ENCODE results near the gene DOCK2.

The DOCK2 gene

DNA sequence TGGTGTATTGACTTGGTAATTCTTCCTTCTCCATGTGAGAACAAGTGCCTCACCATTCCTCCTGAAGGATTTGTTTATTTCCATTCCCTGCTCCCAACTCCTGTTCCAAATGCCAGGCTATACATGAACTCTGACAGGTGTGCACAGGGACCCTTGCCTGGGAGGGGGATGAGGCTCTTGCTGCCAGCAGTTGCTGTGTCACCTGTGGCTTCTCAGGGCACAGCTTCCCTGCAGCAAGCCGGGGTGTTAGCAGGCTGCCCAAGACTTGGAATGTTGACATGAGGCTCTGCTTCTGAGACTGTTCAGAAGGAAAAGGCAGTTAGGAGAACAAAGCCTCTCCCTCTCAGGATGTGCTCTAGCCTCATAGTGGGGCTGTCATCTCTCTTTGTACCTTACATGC is 131.3 kb downstream of the DOCK2 start:
- H3K4me1 ChIP-seq (ENCODE audit: control insufficient read depth, insufficient read depth, low read length): peaks cover 17% of the 10 kb centered on the region
- H3K9me3 ChIP-seq (ENCODE audit: control insufficient read depth, insufficient read depth, low read depth, low read length): no peaks in the 10 kb centered on the region
- no peaks in the 10 kb centered on the region for H3K27me3 ChIP-seq (ENCODE audit: control insufficient read depth, insufficient read depth, low read length)
- no peak overlapping the region for H3K4me3 ChIP-seq (ENCODE audit: low read depth, low read length)
- H3K27ac ChIP-seq (ENCODE audit: low read depth, low read length): no peak overlapping the region
- no peak overlapping the region for H3K9ac ChIP-seq (ENCODE audit: low read length)
- no peaks in the 10 kb centered on the region for H3K36me3 ChIP-seq (ENCODE audit: control insufficient read depth, insufficient read depth, low read length)

DNA sequence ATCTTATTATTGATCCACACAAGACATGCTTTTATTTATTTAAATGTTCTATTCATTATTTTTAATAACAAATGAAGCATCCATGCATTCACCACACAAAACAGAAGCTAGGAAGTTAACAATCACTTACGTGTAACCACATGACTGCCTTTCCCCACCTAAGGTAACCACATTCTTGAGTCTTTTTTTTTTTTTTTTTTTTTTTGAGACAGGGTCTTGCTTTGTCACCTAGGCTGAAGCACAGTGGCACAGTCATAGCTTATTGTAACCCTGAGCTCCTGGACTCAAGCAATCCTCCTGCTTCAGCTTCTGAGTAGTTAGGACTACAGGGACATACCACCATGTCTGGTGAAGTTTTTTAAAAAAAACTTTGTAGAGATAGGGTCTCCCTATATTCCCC is 133.0 kb downstream of the DOCK2 start:
- Histone ChIP-seq H3K9ac (ENCODE audit: low read length) (no peak overlapping the region), H3K9me3 (ENCODE audit: control insufficient read depth, insufficient read depth, low read depth, low read length) (no peaks in the 10 kb centered on the region), H3K27ac (ENCODE audit: low read depth, low read length) (no peak overlapping the region), H3K4me3 (ENCODE audit: low read depth, low read length) (no peak overlapping the region), H3K4me1 (ENCODE audit: control insufficient read depth, insufficient read depth, low read length) (peaks cover 17% of the 10 kb centered on the region), H3K27me3 (ENCODE audit: control insufficient read depth, insufficient read depth, low read length) (no peaks in the 10 kb centered on the region), H3K36me3 (ENCODE audit: control insufficient read depth, insufficient read depth, low read length) (no peaks in the 10 kb centered on the region)

DNA sequence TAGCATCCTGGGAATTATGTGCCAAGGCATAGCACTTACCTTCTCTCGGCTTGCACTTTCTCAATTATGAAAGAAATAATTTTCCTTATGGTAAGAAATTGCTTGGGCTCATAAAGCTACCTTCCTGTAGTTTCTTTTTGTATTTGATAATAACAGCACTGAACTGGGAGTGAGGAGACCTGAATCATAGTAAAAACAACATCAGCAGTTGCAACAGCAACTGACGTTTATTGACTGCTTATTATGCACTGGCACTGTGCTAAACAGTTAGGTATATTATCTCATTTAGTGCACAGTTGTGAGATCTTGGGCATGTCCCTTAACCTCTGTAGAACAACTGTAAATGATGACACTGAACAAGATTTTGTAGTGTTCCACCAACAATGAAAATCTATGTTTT is 135.2 kb downstream of the DOCK2 start:
- H3K9ac ChIP-seq (ENCODE audit: low read length): no peak overlapping the region
- no peak overlapping the region for H3K4me3 ChIP-seq (ENCODE audit: low read depth, low read length)
- H3K36me3 ChIP-seq (ENCODE audit: control insufficient read depth, insufficient read depth, low read length): no peaks in the 10 kb centered on the region
- no peaks in the 10 kb centered on the region for H3K9me3 ChIP-seq (ENCODE audit: control insufficient read depth, insufficient read depth, low read depth, low read length)
- H3K4me1 ChIP-seq (ENCODE audit: control insufficient read depth, insufficient read depth, low read length): peaks cover 21% of the 10 kb centered on the region
- no peak overlapping the region for H3K27ac ChIP-seq (ENCODE audit: low read depth, low read length)
- no peaks in the 10 kb centered on the region for H3K27me3 ChIP-seq (ENCODE audit: control insufficient read depth, insufficient read depth, low read length)

DNA sequence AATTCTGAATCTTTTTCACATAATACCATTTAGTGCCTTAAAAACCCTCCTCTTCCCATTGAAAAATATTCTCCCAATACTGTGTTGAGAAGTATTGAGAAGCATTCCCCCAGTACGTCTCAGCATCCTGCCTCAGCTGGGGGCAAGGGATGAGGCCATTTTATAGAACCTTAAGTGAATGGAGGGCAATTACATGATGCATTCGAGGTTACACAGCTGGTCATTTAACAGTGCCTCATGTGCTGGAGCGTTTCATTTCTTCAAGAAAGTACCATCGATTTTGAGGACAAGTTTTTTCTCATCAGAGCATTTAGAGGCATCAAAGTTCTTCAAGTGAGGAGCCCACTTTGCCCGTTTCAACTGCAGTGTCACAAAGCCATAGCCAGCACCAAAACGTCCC is 135.6 kb downstream of the DOCK2 start:
- no peak overlapping the region for H3K27ac ChIP-seq (ENCODE audit: low read depth, low read length)
- peaks cover 20% of the 10 kb centered on the region for H3K4me1 ChIP-seq (ENCODE audit: control insufficient read depth, insufficient read depth, low read length)
- no peaks in the 10 kb centered on the region for H3K36me3 ChIP-seq (ENCODE audit: control insufficient read depth, insufficient read depth, low read length)
- no peak overlapping the region for H3K9ac ChIP-seq (ENCODE audit: low read length)
- no peaks in the 10 kb centered on the region for H3K9me3 ChIP-seq (ENCODE audit: control insufficient read depth, insufficient read depth, low read depth, low read length)
- no peak overlapping the region for H3K4me3 ChIP-seq (ENCODE audit: low read depth, low read length)
- no peaks in the 10 kb centered on the region for H3K27me3 ChIP-seq (ENCODE audit: control insufficient read depth, insufficient read depth, low read length)

DNA sequence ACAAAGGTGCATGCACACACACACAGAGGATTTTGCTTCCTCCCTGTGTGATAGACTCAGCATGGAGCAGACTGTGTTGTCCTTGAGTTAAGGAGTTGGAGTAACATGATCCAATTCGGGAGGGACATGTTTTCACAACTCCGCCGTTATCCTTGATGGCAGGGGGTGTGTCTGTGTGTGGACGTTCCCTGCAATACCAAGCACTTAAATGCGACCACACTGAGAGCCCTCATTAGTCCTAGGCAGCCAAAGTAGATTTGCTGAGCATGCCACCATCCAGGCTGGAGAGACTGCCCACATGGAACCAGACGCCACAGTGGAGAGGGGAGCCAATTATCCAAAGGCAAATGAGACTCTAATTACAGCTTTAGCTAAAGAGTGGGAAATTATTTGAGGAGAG is 140.1 kb downstream of the DOCK2 start:
- Histone ChIP-seq H3K36me3 (ENCODE audit: control insufficient read depth, insufficient read depth, low read length) (no peaks in the 10 kb centered on the region), H3K9ac (ENCODE audit: low read length) (no peak overlapping the region), H3K27ac (ENCODE audit: low read depth, low read length) (no peak overlapping the region), H3K4me3 (ENCODE audit: low read depth, low read length) (no peak overlapping the region), H3K4me1 (ENCODE audit: control insufficient read depth, insufficient read depth, low read length) (peaks cover 10% of the 10 kb centered on the region), H3K27me3 (ENCODE audit: control insufficient read depth, insufficient read depth, low read length) (no peaks in the 10 kb centered on the region), H3K9me3 (ENCODE audit: control insufficient read depth, insufficient read depth, low read depth, low read length) (no peaks in the 10 kb centered on the region)

DNA sequence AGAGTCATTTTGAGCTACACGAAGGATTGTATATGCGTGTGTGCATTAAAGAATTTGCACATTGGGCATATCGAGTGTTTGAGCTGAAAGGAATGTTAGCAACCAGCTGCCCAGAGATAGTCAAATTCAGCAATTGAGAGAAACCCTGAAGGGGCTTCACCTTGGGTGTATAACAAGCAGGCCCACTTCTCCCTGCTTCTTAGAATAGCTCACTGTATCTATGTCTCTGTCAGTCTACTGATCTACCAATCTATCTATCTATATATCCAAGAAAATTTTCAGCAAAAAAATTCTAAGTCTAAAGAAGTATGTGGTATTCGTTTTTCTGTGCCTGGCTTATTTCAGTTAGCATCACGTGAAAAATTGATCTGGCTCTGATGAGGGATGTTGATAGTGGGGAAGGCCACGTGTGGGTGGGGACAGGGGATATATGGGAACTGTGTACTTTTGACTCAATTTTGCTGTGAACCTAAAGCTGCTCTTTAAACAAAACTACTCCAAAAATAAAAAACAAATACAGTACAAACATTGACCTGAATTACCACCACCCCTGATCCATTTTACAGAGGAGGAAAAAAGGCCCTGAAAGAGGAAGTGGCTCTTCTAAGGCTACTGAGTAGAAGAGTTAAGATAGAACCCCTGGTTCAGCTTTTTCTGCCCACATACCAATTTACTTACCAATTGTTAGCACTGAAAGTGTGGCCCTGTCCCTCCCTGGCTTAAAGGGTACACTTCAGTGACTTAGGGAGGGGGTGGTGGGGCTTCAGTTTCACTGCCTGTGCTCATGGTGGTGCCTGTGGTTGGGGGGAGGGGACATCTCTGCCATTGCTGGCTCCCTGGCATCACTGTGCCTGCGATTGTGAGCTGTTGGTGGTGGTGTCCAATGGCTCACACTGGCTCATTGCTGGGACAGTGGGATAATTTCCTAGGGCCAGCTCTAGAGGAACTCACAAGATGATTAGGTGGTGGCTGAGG is 141.8 kb downstream of the DOCK2 start:
- Histone ChIP-seq H3K27ac (ENCODE audit: low read depth, low read length) (no peak overlapping the region), H3K4me1 (ENCODE audit: control insufficient read depth, insufficient read depth, low read length) (peaks cover 10% of the 10 kb centered on the region), H3K4me3 (ENCODE audit: low read depth, low read length) (no peak overlapping the region), H3K36me3 (ENCODE audit: control insufficient read depth, insufficient read depth, low read length) (no peaks in the 10 kb centered on the region), H3K9ac (ENCODE audit: low read length) (no peak overlapping the region), H3K27me3 (ENCODE audit: control insufficient read depth, insufficient read depth, low read length) (no peaks in the 10 kb centered on the region), H3K9me3 (ENCODE audit: control insufficient read depth, insufficient read depth, low read depth, low read length) (no peaks in the 10 kb centered on the region)

DNA sequence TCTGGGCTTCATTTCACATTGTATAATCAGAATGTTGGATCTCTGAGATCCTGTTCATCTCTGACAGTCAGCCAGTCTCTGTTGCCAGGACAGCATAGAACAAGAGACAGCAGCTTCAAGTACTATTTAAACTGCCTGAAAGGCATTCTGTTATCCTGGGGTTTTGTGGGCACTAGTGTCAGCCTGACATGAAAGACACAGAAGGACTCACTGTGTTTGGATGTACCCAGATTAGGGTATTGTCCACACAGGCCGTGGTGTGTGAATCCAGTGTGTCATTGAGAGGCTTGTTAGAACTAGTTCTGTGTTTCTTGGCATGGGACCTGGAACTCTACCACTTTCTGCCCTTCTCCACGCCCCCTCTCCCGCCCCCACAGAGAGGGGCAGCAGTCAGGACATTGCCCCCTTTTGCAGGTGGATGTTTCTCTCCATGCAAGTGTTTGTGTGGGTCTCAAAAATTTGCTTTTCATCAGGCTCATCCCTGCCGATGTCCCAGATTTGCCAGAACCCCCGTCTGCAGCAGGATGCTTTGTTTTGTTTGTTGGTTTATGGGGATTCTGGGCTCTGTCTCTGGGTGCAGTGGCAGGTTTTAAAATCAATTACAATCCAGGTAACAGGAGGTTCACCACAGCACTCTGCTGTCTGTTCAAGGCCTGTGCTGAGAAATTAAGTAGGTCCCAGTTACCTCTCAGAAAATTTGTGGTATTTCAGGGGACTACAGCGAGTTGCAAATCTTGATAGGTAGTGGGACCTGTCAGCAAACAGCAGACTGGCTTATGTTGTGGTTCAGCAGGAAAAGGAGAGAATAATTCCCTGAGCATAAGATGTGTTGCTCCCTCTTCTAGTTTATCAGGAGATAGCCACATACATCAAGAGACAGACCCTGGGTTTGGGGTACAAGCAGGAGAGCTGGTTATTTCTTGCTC is 144.6 kb downstream of the DOCK2 start:
- Histone ChIP-seq H3K27ac (ENCODE audit: low read depth, low read length) (no peak overlapping the region), H3K9ac (ENCODE audit: low read length) (no peak overlapping the region), H3K9me3 (ENCODE audit: control insufficient read depth, insufficient read depth, low read depth, low read length) (no peaks in the 10 kb centered on the region), H3K4me1 (ENCODE audit: control insufficient read depth, insufficient read depth, low read length) (peaks cover 10% of the 10 kb centered on the region), H3K36me3 (ENCODE audit: control insufficient read depth, insufficient read depth, low read length) (no peaks in the 10 kb centered on the region), H3K4me3 (ENCODE audit: low read depth, low read length) (no peak overlapping the region), H3K27me3 (ENCODE audit: control insufficient read depth, insufficient read depth, low read length) (no peaks in the 10 kb centered on the region)

DNA sequence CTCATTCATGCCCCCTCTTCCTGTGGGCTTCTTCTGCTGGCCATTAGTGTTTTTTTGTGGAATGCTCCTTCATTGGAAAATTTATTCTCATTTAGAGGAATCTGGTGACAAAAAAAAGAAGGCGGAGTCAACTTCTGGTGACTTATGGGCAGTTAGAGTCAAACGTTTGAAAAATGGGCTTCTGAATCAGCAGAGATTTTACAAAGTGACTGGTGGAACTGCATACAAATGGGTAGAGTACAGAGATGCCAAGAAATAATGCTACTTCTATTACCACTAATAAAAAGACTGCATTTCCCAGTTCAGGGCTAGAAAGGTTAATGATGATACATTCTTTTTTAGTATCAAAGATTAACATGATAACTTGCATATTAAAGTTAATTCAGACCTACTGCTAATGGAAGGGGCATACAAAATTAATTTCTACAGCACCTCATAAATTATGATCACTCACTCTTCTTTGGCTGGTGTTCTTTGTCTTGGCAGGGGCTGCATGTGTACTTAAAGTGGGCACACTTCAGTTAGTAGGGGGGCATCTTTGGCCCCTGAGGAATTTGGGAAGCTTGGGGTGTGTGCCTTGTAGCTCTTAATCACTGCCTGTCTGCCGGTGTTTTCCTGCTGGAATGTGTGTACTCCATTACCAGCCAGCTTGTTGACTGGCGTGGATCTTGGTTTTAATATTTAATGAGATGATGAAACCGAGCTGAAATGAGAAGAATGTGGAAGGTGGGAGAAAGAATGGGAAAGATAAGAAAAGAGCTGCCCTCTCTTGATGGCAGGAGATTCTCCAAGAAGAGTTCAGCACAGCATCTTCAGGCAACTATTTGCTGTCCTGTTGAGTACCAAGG is 148.9 kb downstream of the DOCK2 start:
- no peaks in the 10 kb centered on the region for H3K36me3 ChIP-seq (ENCODE audit: control insufficient read depth, insufficient read depth, low read length)
- no peak overlapping the region for H3K27ac ChIP-seq (ENCODE audit: low read depth, low read length)
- H3K27me3 ChIP-seq (ENCODE audit: control insufficient read depth, insufficient read depth, low read length): no peaks in the 10 kb centered on the region
- no peaks in the 10 kb centered on the region for H3K9me3 ChIP-seq (ENCODE audit: control insufficient read depth, insufficient read depth, low read depth, low read length)
- no peak overlapping the region for H3K9ac ChIP-seq (ENCODE audit: low read length)
- H3K4me3 ChIP-seq (ENCODE audit: low read depth, low read length): no peak overlapping the region
- H3K4me1 ChIP-seq (ENCODE audit: control insufficient read depth, insufficient read depth, low read length): no peaks in the 10 kb centered on the region

DNA sequence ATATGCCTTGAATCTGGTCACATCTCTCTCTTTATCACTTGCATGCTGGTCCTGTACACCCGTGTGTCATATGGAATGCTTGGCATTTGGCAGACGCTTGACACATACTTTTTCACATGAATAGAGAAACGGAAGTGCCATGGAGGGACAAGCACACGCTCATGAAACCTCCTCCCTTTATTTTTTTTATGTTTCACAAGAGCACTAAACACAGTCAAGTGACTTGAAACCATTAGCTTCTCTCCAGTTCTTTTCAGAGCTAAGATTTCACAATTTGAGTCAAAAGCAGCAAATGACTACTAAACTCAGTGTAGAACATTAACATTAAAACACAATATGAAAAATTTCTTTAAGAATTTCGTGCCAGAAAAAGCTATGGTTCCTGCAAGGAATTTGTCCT is 151.1 kb downstream of the DOCK2 start:
- no peaks in the 10 kb centered on the region for H3K27me3 ChIP-seq (ENCODE audit: control insufficient read depth, insufficient read depth, low read length)
- H3K36me3 ChIP-seq (ENCODE audit: control insufficient read depth, insufficient read depth, low read length): no peaks in the 10 kb centered on the region
- H3K4me1 ChIP-seq (ENCODE audit: control insufficient read depth, insufficient read depth, low read length): no peaks in the 10 kb centered on the region
- H3K9ac ChIP-seq (ENCODE audit: low read length): no peak overlapping the region
- H3K4me3 ChIP-seq (ENCODE audit: low read depth, low read length): no peak overlapping the region
- no peak overlapping the region for H3K27ac ChIP-seq (ENCODE audit: low read depth, low read length)
- no peaks in the 10 kb centered on the region for H3K9me3 ChIP-seq (ENCODE audit: control insufficient read depth, insufficient read depth, low read depth, low read length)

DNA sequence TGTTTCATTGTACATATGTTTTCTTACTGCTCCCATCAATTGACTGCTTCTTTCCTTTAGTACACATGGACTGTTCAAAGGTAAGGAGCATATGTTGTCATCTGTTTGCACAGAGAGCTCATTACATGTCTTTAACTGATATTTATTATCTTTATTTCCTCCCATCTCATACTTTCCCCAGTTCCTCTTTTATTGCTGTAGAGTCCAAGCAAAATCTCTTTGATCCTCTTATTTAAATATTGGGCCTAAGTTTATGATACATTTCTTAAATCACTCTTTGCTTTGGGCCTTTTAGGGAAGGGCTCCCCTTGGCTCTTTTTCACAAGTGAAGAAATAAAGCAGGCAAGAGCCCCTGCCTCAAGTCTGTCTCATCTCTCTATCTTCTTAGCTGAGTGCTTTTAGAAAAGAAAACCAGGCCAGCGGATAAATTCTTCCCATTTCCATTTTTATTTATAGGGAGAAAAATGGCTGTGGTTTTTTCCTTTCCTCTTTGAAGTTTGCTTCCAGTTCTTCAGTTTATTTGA is 152.4 kb downstream of the DOCK2 start:
- Histone ChIP-seq H3K4me1 (ENCODE audit: control insufficient read depth, insufficient read depth, low read length) (no peaks in the 10 kb centered on the region), H3K9me3 (ENCODE audit: control insufficient read depth, insufficient read depth, low read depth, low read length) (no peaks in the 10 kb centered on the region), H3K36me3 (ENCODE audit: control insufficient read depth, insufficient read depth, low read length) (no peaks in the 10 kb centered on the region), H3K9ac (ENCODE audit: low read length) (no peak overlapping the region), H3K4me3 (ENCODE audit: low read depth, low read length) (no peak overlapping the region), H3K27me3 (ENCODE audit: control insufficient read depth, insufficient read depth, low read length) (no peaks in the 10 kb centered on the region), H3K27ac (ENCODE audit: low read depth, low read length) (no peak overlapping the region)

Data from HUES6 (cell line).